HG02973 (cell line): Measurements from ENCODE around the gene ABHD10.
A peak's percentile ranks its signal among the peaks of the same experiment; 100 is the strongest.

Experiments
- ATAC-seq: cut with Tn5 transposase; IDR thresholded peaks from one replicate; pipeline ENCODE4 v1.9.1; 2021; ENCODE audit warnings: moderate library complexity; ENCODE audit not compliant: unreplicated experiment

ABHD10 gene

GRCh38 chr3:111978583-111979433 lies at the start of gene ABHD10:
TSS of gene ABHD10 (plus strand) at chr3:111979026. CDS start at chr3:111979062, 36 bp downstream.
- ATAC-seq = peak; percentile 87

- ATAC-seq = no peak
These were observed 49.3 kb upstream of the ABHD10 start for GRCh38 chr3:111929484-111929883.

GRCh38 chr3:111932946-111933345 lies 45.9 kb upstream of the ABHD10 start:
- no peak for ATAC-seq

- no peak for ATAC-seq
These were observed 42.5 kb upstream of the ABHD10 start for GRCh38 chr3:111936191-111936841.

GRCh38 chr3:111936967-111937366 lies 41.9 kb upstream of the ABHD10 start:
- no peak for ATAC-seq

GRCh38 chr3:111937871-111938270 lies 41.0 kb upstream of the ABHD10 start:
- ATAC-seq = no peak

- no peak for ATAC-seq
These were observed 39.0 kb upstream of the ABHD10 start for GRCh38 chr3:111939873-111940272.

GRCh38 chr3:111943533-111943932 lies 35.3 kb upstream of the ABHD10 start:
- no peak for ATAC-seq

- ATAC-seq = no peak
These were observed 34.5 kb upstream of the ABHD10 start for GRCh38 chr3:111944372-111944771.

GRCh38 chr3:111947231-111947630 lies 31.6 kb upstream of the ABHD10 start:
- no peak for ATAC-seq

- ATAC-seq = no peak
These were observed 30.0 kb upstream of the ABHD10 start for GRCh38 chr3:111948786-111949185.

- ATAC-seq = no peak
These were observed 29.1 kb upstream of the ABHD10 start for GRCh38 chr3:111949712-111950111.

GRCh38 chr3:111951032-111951431 lies 27.8 kb upstream of the ABHD10 start:
- no peak for ATAC-seq

GRCh38 chr3:111952086-111952485 lies 26.7 kb upstream of the ABHD10 start:
- no peak for ATAC-seq

- ATAC-seq = no peak
These were observed 25.9 kb upstream of the ABHD10 start for GRCh38 chr3:111952866-111953450.

GRCh38 chr3:111954228-111954990 lies 24.4 kb upstream of the ABHD10 start:
- ATAC-seq = no peak

- no peak for ATAC-seq
These were observed 22.9 kb upstream of the ABHD10 start for GRCh38 chr3:111955876-111956275.

GRCh38 chr3:111956449-111956848 lies 22.4 kb upstream of the ABHD10 start:
- no peak for ATAC-seq

GRCh38 chr3:111956995-111957734 lies 21.7 kb upstream of the ABHD10 start:
- no peak for ATAC-seq

GRCh38 chr3:111961461-111962164 lies 17.2 kb upstream of the ABHD10 start:
- ATAC-seq = no peak
